HG03159 (cell line): ENCODE measurements around the gene TUBA4B.
"Not testable (repeated sequence)": the region's sequence is repeated elsewhere in the genome, so short reads cannot be mapped to it uniquely, and the experiment has no call there.

Experiments
- ATAC-seq: cut with Tn5 transposase; IDR thresholded peaks from one replicate; pipeline ENCODE4 v1.9.1; 2021; ENCODE audit warnings: mild to moderate bottlenecking, moderate library complexity; ENCODE audit not compliant: unreplicated experiment

TUBA4B gene

DNA sequence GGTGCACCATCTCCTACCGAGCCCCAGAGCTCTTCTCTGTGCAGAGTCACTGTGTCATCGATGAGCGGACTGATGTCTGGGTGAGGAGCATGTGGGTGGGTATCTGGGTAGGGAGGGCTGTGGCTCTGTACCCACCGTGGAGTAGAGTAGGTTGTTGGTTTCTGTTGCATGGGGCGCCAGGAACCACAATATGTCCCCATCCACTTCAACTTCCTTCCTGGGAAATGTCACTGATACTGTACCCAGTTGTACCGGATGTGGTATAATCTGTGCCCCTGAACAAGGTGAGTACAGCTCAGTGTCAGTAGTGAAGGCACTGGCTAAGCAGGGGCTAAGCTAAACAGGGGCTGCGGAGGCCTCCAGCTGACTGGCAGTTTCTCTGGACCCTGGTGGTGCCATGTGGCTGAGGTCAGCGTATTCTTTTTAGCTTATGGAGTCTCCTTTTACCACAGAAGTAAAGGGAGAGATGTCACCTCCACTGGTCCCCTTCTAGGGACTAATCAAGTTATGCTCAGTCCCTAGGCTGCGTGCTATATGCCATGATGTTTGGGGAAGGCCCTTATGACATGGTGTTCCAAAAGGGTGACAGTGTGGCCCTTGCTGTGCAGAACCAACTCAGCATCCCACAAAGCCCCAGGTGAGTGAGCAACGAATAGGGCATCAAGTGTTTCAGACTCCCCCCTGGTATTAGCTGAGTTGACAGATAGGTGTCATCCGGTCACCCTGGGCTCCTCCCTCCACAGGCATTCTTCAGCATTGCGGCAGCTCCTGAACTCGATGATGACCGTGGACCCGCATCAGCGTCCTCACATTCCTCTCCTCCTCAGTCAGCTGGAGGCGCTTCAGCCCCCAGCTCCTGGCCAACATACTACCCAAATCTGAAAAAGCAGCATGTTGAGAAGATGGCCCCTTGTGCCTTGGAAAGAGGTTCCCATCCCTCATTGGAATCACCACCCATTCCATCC, 5.1 kb upstream of the TUBA4B start:
- ATAC-seq = no peak

DNA sequence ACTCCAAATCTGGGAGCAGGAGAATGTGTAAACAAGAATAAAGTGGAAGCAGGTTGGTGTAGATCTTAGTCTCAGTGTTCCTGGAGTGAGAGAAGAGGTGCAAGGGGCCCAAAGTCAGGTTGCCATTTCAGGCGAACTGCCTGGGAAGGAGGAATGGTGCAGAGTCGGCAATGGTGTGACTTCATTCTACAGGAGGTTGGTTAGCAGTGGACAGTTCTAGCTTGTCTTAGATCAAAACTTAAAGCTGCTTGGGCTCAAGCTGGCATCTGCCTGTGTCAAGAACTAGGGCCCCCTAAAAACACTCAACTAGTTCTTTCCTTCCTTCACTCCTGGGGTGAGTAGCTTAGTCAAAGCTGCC, 4.2 kb upstream of the TUBA4B start:
- ATAC-seq = no peak

DNA sequence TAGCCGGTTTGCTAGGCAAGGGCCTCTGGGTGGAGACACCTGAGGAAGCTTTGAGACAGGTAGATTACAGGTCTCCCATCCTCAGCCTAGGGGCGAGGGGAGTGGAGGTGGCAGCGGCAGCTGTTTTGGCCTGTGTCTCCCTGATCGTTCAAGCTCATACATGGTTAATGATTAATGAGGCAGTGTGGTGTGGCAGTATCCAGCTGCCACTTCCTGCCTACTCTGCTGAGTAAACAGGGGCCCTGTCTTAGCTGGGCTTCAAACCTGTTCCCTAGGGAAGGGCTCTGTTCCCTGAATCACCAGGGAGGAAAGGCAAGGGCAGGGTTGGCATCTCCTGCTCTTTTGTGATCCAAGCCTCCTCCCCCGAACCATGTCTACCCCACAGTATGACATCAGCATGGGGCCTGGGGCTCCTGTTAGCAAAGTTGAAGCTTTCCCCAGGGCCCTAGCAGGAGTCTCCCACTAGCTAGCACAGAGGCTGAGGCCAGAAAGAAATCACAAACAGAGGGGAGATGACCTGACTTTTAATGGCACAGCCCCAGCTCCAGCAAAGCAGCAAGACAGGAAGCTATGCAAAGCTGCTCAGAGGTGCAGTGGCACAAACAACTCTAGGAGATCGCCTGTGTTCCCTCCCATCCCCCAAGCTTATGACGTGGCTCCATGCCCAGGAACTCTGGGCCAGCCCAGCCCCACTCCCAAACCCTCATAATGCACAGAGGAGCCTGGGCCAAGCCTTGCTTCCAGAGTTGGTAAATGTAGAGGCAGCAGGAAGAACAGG, 3.7 kb upstream of the TUBA4B start:
- peak; percentile 45 for ATAC-seq

DNA sequence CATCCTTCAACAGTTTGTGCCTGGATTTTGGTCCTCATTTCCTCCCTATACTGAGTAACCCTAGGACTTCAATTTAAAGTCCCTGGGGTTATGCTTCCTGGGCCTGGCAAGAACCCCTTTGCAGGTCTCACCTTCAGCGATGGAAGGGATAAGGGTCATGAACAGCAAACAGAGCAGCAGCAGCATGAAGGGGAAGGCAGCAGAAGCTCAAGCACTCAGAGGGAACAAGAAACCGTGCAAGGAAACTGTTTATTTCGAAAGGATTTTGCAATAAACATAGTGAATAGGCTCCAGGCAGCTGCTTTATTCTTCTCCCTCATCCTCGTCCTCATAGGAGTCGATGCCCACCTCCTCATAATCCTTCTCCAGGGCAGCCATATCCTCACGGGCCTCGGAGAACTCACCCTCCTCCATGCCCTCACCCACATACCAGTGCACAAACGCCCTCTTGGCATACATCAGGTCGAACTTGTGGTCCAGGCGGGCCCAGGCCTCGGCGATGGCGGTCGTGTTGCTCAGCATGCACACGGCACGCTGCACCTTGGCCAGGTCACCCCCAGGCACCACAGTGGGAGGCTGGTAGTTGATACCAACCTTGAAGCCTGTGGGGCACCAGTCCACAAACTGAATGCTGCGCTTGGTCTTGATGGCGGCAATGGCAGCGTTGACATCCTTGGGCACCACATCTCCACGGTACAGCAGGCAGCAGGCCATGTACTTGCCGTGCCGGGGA, 2.8 kb upstream of the TUBA4B start:
- ATAC-seq = no peak

DNA sequence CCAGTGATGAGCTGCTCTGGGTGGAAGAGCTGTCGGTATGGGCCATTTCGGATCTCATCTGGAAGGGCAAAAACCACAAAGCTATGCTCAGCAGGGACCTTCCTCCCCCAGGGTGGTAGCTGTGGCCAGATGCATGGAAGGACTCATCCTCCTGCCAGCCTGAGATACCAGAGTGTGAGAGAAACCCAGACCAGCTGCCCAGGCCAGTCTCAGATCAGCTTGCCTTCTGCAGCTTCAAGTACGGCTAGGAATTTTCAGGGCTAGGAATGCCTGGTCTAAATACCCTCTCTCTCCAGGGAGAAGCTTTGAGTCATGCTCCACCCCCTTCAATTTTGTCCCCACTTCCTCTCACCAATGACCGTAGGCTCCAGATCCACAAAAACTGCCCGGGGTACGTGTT, 1.4 kb upstream of the TUBA4B start:
- ATAC-seq = no peak

DNA sequence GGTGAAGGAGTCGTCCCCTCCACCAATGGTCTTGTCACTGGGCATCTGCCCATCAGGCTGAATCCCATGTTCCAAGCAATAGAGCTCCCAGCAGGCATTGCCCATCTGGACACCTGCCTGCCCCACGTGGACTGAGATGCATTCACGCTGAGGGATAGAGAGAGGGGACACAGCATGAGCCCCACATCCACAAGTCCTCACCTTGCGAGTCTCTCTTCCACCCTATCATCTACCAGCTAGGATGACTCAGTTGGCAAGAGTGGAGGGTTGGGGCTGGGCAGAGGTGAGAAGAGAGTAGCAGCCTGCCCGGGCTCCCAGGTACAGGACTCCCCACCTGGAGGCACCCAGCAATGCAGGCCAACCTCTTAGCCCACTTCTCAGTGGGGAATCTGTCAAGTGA, 959 bp upstream of the TUBA4B start:
- ATAC-seq = no peak

DNA sequence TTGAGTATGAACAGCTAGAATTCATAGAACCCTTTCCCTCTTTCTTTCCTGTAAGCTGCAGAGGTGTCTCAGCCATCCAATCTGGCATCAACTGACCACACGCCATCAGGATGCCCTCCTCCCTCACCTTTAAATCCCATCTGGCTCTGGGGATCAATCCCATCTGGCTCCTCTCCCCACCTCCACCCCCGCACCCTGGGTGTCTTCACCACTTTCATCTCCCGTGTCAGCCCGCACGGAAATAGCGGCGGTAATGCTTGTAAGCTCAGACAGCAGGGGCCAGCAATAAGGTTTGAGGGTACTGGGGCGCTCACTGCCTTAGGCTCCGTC, 508 bp upstream of the TUBA4B start:
- ATAC-seq = no peak

DNA sequence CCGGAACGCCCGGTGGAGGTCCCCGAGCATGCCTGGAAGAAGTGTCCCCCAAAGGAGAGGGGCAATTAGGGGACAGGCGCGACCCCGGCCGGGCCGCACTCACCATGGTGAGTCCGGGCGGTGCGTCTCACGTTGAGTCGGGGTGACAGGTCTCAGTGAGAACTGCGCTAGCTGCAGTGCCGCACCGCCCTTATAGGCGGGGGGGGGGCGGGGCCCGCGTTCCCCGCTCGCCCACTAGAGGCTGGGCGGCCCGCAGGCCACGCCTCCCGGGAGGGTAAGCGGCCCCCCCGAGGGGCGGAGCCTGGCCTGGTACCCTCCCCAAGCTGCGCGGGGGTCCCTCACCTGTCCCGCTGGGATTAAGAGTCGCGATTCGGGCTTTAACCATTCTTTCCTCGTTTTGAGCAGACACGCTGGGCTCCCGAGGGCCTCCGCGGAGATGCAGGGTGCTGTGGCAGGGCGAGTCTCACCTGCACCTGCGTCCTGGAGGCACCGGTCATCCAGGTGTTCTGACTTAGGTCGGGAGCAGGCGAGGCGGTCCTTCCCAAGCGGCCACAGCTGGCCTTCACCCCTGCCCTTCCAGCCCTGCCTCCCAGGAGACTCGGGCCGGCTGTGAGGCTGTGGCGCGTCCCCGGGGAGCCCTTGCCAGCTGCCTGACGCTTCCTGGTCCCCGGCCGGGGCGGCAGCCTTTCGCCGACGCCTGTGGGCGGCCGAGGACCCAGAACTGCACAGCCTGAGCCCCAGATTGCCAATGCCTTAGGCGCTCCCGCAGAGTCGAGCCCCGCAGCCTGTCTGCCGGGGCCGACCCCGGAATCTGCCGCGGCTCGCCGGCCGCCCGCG, 928 bp downstream of the TUBA4B start, which contains the start of gene TUBA4A:
Gene TUBA4A, minus strand, starts transcription at position 166 of the 837 bp plus-strand sequence. Its CDS starts 60 bp downstream, at position 106.
- ATAC-seq = peak; percentile 51

DNA sequence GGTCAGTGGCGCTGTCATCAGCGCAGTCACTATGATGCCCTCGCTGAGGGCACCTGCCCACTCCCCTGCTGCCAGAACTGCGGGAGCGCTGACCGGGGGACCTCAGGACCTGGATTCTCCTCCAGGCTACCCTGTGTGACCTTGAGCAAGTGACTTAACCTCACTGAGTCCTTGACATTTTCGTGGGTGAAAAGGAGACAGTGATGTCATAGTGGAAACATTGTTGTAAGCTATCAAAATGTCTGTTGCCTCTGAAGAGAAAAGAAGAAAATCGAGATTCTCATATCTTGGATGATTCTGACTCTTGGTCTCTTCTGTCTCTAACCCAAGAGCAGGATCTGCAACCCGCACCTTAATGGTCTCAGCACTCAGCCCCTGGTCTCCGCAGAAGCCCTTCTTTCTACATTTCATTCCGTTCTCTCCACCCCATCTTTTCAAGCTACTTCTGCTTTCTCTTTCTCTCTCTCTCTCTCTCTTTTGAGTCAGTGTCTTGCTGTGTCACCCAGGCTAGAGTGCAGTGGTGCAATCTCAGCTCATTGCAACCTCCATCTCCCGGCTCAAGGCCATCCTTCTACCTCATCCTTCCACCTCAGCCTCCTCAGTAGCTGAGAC, 1.7 kb downstream of the TUBA4B start:
- peak; percentile 34 for ATAC-seq

DNA sequence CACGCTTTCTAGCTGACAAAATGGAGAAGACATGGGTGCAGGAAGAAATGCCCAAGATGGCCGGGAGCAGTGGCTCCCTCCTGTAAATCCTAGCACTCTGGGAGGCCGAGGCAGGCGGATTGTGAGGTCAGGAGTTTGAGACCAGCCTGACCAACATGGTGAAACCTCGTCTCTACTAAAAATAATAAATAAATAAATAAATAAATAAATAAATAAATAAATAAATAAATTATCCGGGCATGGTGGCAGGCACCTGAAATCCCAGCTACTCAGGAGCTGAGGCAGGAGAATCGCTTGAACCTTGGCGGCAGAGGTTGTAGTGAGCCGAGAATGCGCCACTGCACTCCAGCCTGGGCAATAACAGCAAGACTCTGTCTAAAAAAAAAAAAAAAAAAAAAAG, 5.9 kb downstream of the TUBA4B start:
- not testable (repeated sequence) for ATAC-seq

DNA sequence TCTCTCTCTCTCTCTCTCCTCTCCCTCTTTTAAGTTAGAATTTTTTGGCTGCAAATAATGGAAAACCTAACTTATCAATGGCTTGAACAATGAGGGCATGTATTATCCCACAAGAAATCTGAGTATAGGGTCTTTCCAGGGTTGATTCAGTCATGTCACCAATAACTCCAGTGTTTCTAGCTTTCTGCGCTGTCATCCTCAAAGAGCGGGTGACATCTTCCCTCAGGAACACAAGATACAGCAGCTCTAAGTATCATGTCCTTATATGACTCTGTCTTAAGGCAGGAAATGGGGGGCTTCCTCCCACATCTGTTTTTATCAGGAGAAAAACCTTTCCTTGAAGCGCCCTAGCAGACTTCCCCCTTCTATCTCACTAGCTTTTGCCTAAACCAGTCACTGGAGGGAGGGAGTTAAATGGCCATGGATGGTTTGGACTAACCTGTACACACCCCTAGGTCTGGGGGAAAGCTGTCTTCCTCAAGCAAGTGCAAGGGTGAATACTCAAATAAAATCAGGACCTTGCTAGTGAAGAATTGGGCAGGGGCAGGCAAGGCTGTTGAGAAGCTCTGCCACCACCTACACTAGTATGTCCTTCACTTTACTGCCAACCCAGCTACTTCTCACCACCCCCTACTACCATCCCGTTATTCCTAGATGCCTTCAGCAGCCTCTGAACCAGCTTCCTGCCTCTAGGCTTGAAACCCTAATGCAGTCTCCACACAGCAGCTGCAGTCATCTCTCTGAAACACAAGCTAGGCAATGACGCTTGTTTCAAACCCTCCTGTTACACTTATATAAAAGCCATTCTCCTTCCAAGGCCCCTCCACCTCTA, 8.2 kb downstream of the TUBA4B start:
- no peak for ATAC-seq

DNA sequence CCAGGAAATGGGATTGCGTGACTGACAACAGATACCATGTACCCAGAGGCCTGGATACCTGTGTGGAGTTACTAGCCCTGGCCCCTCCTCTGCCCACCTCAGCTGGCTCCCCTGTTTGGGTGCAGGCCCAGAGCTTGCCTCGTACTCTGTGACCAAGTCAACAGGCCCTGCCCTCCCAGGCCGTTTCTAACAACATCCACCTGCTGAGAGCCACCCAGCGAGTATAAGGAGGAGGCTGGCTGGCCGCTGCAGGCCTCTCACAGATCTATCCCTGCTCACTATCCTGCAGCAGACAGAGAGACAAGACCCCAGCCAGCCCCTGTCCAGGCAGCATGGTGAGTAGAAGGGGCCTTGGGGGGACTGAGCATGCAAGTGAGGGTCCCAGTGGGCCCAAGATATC, 13.2 kb downstream of the TUBA4B start:
- ATAC-seq = no peak

DNA sequence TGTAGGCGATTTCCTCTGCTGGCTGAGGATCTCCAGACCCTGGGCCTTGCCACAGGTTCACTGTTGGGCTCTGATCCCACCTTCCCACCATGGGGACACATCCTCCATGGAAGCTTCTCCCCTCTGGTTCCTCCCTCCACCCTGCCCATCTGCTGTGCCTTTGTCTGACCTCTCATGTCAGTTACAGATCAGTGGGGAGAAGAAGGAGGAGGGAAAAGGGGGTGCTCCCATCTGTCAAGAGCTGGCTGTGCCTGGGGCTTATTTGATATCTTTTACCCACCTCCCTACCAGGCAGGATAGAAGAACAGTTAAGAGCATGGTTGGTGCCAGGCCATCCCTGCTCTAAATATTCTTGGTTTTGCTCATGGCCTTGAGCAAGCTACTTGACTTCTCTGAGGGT, 13.8 kb downstream of the TUBA4B start:
- no peak for ATAC-seq

DNA sequence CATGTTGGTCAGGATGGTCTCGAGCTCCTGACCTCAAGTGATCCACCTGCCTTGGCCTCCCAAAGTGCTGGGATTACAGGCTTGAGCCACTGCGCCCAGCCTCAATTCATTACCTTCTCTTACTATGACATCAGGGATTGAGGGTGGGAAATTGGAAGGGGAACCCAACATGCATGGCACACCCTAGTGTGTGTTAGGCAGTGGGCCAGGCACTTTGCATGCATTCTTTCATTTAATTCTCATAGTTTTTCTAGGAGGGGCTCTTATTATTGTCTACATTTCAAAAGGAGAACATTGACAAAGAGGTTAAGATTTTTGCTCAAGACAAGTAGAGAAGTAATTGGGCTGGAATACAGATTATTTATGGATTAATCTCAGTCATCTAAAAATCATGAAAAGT, 15.3 kb downstream of the TUBA4B start:
- ATAC-seq = no peak

DNA sequence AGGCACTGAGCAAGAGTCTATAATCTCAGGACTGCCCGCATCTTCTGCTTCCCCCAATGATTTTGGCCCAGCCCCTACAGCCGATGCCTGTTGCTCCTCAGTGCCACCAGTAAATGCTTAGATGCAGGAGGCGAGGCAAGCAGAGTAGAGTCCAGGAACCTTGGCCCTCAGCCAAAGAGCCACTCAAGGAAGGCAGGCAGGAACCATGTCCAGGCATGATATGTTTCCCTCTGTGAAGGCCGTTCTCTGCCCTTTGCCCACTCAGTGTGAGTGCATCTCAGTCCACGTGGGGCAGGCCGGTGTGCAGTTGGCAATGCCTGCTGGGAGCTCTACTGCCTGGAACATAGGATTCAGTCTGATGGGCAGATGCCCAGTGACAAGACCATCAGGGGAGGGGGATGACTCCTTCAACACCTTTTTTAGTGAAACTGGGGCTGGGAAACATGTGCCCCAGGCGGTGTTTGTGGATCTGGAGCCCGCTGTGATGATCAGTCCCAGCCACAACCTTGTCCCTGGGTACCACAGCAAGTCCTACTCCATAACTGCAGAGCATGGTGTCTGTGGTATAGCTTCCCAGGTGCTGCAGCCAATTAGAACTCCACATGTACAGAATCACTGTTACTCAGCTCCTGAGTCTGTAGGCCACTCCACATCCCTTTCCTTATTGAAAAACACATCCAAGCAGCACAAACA, 16.5 kb downstream of the TUBA4B start:
- no peak for ATAC-seq

DNA sequence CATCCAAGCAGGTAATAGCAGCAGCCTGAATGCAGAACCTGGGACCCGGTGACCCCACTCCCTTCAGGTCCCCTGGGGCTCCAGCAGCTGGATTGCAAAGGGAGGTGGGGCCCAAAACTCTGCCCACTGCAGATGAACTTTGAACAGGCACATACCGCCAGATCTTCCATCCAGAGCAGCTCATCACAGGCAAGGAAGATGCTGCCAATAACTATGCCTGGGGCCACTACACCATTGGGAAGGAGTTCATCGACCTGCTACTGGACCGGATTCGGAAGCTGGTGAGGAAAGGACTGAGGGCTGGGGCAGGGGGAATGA, 17.0 kb downstream of the TUBA4B start:
- no peak for ATAC-seq

DNA sequence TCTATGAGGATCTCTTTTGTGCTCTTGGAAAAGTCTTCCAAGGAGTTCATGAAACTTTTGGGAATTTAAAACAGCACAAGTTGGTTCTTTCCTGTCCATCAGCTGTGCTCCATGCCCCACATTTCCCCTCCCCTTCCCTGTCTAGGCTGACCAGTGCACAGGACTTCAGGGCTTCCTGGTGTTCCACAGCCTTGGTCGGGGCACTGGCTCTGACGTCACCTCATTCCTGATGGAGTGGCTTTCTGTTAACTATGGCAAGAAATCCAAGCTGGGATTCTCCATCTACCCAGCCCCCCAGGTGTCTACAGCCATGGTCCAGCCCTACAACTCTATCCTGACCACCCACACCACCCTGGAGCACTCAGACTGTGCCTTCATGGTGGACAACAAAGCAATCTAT, 18.0 kb downstream of the TUBA4B start:
- no peak for ATAC-seq

DNA sequence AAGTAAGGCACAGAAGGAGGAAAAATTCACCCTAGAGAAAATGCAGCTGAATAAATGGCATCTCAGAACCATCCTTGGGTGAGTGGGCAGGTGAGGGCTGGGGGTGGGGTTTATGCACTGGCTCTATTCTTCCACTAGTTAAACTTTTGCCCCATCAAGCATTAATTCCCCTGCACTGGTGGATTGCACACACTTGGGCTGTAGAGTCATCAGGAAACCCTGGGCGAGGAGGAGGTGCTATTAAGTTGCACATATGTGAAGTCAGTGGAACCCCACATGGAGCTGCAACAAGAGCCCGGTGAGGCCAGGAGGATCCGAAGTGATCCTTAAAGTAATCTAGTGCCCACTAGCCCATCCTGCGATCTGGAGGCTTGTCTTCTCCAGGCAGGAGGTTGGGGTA, 19.3 kb downstream of the TUBA4B start:
- ATAC-seq = no peak

DNA sequence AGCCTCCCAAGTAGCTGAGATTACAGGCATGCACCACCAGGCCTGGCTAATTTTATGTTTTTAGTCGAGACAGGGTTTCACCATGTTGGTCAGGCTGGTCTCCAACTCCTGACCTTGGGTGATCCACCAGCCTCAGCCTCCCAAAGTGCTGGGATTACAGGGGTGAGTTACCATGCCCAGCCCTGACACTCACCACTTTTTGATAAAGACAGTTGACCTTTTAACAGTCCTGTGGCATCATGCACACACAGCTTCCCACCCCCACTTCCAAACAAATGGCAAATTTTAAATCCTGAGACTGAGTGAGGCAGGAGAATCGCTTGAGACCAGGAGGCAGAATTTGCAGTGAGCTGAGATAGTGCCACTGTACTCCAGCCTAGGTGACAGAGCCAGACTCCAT, 20.0 kb downstream of the TUBA4B start:
- no peak for ATAC-seq
